Activated naive CD8-positive, alpha-beta T cell (primary cell): Measurements from ENCODE around the gene NTSR1.
A peak's percentile ranks its signal among the peaks of the same experiment; 100 is the strongest.

Source experiments
- H3K27ac Mint-ChIP-seq: one replicate; pipeline ENCODE4 v1.8.0; 2021; ENCODE audit warnings: mixed read lengths
- H3K27me3 Mint-ChIP-seq: one replicate; pipeline ENCODE4 v1.8.0; 2021; ENCODE audit warnings: mixed read lengths
- H3K36me3 Mint-ChIP-seq: one replicate; pipeline ENCODE4 v1.8.0; 2021; ENCODE audit warnings: mixed read lengths
- H3K4me1 Mint-ChIP-seq: one replicate; pipeline ENCODE4 v1.8.0; 2021; ENCODE audit warnings: low read depth, mixed read lengths
- H3K4me3 Mint-ChIP-seq: one replicate; pipeline ENCODE4 v1.8.0; 2021; ENCODE audit warnings: mild to moderate bottlenecking, mixed read lengths
- H3K9me3 Mint-ChIP-seq: one replicate; pipeline ENCODE4 v1.8.0; 2021; ENCODE audit warnings: low read depth, mixed read lengths

NTSR1 gene

GRCh38 chr20:62716941-62717310 lies 8.3 kb downstream of the NTSR1 start:
- H3K4me1 Mint-ChIP-seq = peaks cover 34% of the 10 kb centered on the region
- no peak overlapping the region for H3K4me3 Mint-ChIP-seq

GRCh38 chr20:62717933-62718332 lies 9.3 kb downstream of the NTSR1 start:
- no peaks in the 10 kb centered on the region for H3K27me3 Mint-ChIP-seq
- H3K4me3 Mint-ChIP-seq = no peak overlapping the region
- peaks cover 9% of the 10 kb centered on the region for H3K9me3 Mint-ChIP-seq
- H3K27ac Mint-ChIP-seq = no peak overlapping the region
- H3K36me3 Mint-ChIP-seq = peaks cover 9% of the 10 kb centered on the region
- peaks cover 34% of the 10 kb centered on the region for H3K4me1 Mint-ChIP-seq

More at GRCh38 chr20:62716941-62717310, 8.3 kb downstream of the NTSR1 start:
- no peak overlapping the region for H3K27ac Mint-ChIP-seq
- H3K36me3 Mint-ChIP-seq = peaks cover 9% of the 10 kb centered on the region
- H3K9me3 Mint-ChIP-seq = peaks cover 9% of the 10 kb centered on the region
- H3K27me3 Mint-ChIP-seq = no peaks in the 10 kb centered on the region

GRCh38 chr20:62718546-62718945 lies 9.9 kb downstream of the NTSR1 start:
- H3K27ac Mint-ChIP-seq = no peak overlapping the region
- H3K27me3 Mint-ChIP-seq = no peaks in the 10 kb centered on the region
- peaks cover 9% of the 10 kb centered on the region for H3K9me3 Mint-ChIP-seq
- H3K4me3 Mint-ChIP-seq = no peak overlapping the region
- peaks cover 9% of the 10 kb centered on the region for H3K36me3 Mint-ChIP-seq
- peaks cover 34% of the 10 kb centered on the region for H3K4me1 Mint-ChIP-seq

- H3K4me3 Mint-ChIP-seq = no peak overlapping the region
- peaks cover 9% of the 10 kb centered on the region for H3K36me3 Mint-ChIP-seq
- H3K9me3 Mint-ChIP-seq = peaks cover 9% of the 10 kb centered on the region
- no peaks in the 10 kb centered on the region for H3K27me3 Mint-ChIP-seq
- H3K4me1 Mint-ChIP-seq = peaks cover 34% of the 10 kb centered on the region
- H3K27ac Mint-ChIP-seq = no peak overlapping the region
Measured at GRCh38 chr20:62719250-62719935, 10.8 kb downstream of the NTSR1 start.

- Mint-ChIP-seq H3K4me1 (peaks cover 16% of the 10 kb centered on the region), H3K27ac (no peak overlapping the region), H3K9me3 (peaks cover 9% of the 10 kb centered on the region), H3K36me3 (peaks cover 9% of the 10 kb centered on the region), H3K27me3 (no peaks in the 10 kb centered on the region), H3K4me3 (no peak overlapping the region)
Measured at GRCh38 chr20:62721511-62722370, 13.1 kb downstream of the NTSR1 start.

GRCh38 chr20:62722627-62723026 lies 14.0 kb downstream of the NTSR1 start:
- H3K9me3 Mint-ChIP-seq = peaks cover 9% of the 10 kb centered on the region
- peaks cover 13% of the 10 kb centered on the region for H3K4me1 Mint-ChIP-seq
- H3K27me3 Mint-ChIP-seq = no peaks in the 10 kb centered on the region
- H3K27ac Mint-ChIP-seq = no peak overlapping the region
- no peak overlapping the region for H3K4me3 Mint-ChIP-seq
- H3K36me3 Mint-ChIP-seq = peaks cover 9% of the 10 kb centered on the region

GRCh38 chr20:62723351-62723750 lies 14.7 kb downstream of the NTSR1 start:
- no peak overlapping the region for H3K27ac Mint-ChIP-seq
- H3K4me1 Mint-ChIP-seq = peaks cover 14% of the 10 kb centered on the region
- H3K9me3 Mint-ChIP-seq = peaks cover 9% of the 10 kb centered on the region
- H3K4me3 Mint-ChIP-seq = no peak overlapping the region
- H3K36me3 Mint-ChIP-seq = peaks cover 9% of the 10 kb centered on the region
- H3K27me3 Mint-ChIP-seq = no peaks in the 10 kb centered on the region

- peaks cover 13% of the 10 kb centered on the region for H3K4me1 Mint-ChIP-seq
- no peaks in the 10 kb centered on the region for H3K27me3 Mint-ChIP-seq
- H3K36me3 Mint-ChIP-seq = peaks cover 9% of the 10 kb centered on the region
- peaks cover 9% of the 10 kb centered on the region for H3K9me3 Mint-ChIP-seq
- no peak overlapping the region for H3K27ac Mint-ChIP-seq
- no peak overlapping the region for H3K4me3 Mint-ChIP-seq
Measured at GRCh38 chr20:62723768-62724450, 15.3 kb downstream of the NTSR1 start.

GRCh38 chr20:62724692-62725595 lies 16.3 kb downstream of the NTSR1 start:
- Mint-ChIP-seq H3K4me3 (no peak overlapping the region), H3K27me3 (no peaks in the 10 kb centered on the region), H3K27ac (no peak overlapping the region), H3K36me3 (peaks cover 6% of the 10 kb centered on the region), H3K4me1 (peaks cover 13% of the 10 kb centered on the region), H3K9me3 (peaks cover 9% of the 10 kb centered on the region)

- H3K27me3 Mint-ChIP-seq = no peaks in the 10 kb centered on the region
- peaks cover 3% of the 10 kb centered on the region for H3K9me3 Mint-ChIP-seq
- no peak overlapping the region for H3K4me3 Mint-ChIP-seq
- H3K4me1 Mint-ChIP-seq = peaks cover 13% of the 10 kb centered on the region
- H3K36me3 Mint-ChIP-seq = peaks cover 2% of the 10 kb centered on the region
- H3K27ac Mint-ChIP-seq = no peak overlapping the region
Measured at GRCh38 chr20:62725596-62726268, 17.1 kb downstream of the NTSR1 start.

- H3K36me3 Mint-ChIP-seq = peaks cover 2% of the 10 kb centered on the region
Measured at GRCh38 chr20:62726276-62726675, 17.6 kb downstream of the NTSR1 start.

GRCh38 chr20:62726716-62727583 lies 18.3 kb downstream of the NTSR1 start:
- Mint-ChIP-seq H3K27ac (no peak overlapping the region), H3K4me1 (peaks cover 6% of the 10 kb centered on the region), H3K36me3 (no peaks in the 10 kb centered on the region), H3K27me3 (no peaks in the 10 kb centered on the region), H3K9me3 (no peaks in the 10 kb centered on the region), H3K4me3 (no peak overlapping the region)

More at GRCh38 chr20:62726276-62726675, 17.6 kb downstream of the NTSR1 start:
- Mint-ChIP-seq H3K27ac (no peak overlapping the region), H3K4me1 (peaks cover 13% of the 10 kb centered on the region), H3K9me3 (peaks cover 3% of the 10 kb centered on the region), H3K27me3 (no peaks in the 10 kb centered on the region), H3K4me3 (no peak overlapping the region)

GRCh38 chr20:62727584-62728027 lies 19.0 kb downstream of the NTSR1 start:
- Mint-ChIP-seq H3K27ac (no peak overlapping the region), H3K27me3 (no peaks in the 10 kb centered on the region), H3K4me3 (peak overlapping the region; percentile 32), H3K9me3 (no peaks in the 10 kb centered on the region), H3K36me3 (no peaks in the 10 kb centered on the region), H3K4me1 (peaks cover 6% of the 10 kb centered on the region)
